ENCODE data around the gene MYO1B.

Gene MYO1B

DNA sequence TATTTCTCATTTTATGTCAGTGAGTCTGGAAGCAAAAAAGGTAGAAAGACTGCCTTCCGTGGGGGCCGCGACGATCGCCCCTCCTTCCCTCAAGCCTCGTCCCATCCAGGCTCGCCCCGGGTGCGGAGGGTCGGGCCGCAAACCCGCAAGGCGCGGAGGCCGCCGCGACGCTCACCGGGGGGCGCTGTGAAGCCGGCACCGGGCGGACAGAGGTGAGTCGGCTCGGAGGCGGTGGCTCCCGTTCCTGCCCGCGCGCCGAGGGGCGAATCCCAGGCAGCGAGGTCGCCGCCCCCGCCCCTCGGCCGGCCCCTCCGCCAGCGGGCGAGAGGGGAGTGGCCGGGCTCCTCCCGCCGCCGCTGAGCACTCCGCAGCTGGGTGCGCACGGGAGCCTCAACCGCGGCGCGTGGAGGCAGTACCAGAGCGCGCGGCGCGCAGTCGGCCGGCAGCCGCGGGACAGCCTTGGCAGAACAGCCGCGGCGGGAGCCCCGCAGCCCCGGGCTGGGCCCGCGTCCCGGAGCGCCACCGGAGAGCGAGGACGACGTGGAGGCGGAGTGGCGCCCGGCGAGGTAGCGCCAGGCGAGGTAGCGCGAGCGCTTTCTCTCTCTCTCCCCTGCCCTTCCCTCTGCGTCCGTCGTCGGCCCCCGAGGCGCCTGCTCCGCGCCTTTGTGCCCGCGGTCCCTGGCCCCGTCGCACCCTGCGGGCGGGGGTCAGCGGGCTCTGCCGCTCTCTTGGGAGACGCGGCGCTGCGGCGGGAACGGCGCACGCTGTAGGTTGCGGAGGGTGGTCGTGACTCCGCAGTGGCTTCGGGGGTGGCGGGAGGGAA is at the start of gene MYO1B:
MYO1B (plus strand) TSS at position 359 of the 823 bp plus-strand sequence. CDS start 31,492 bp downstream, outside the sequence.
- DNase-seq, result peak; percentile 46

DNA sequence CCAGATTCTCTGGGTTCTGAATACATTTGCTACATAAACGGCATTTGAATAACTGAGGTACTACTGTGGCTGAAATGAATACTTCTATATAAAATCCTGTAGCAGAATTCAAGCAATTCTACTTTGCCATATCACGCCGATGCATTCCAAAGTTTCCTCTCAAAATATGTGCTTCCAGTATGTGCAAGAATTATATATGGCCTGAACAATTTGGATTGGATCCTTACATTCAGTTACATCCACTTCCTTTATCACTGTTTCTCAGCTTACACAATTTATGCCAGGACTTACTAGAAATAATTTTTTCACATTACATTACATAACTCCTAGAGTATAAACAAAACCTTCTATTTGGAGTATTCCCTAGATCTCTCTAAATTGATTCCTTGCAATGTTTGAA is 48.1 kb upstream of the MYO1B start:
- DNase-seq, result no peak

DNA sequence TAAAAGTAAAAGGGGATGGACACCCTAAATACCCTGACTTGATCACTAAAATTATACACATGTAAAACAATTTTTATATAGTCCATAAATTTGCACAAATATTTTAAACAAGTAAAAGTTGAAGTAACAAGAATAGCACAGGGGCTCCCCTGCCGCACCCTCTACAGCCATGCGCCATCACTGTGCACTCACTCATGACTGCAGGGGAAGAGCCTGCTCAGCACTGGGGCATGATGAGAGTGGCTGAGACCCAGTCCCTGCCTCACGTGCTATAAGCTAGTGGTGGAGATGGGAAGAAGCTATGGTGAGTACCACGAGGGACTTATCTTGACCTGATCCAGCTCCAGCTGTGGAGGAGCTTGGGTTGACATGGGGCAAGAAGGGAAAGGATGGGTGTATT is 46.9 kb upstream of the MYO1B start:
- no peak for DNase-seq

DNA sequence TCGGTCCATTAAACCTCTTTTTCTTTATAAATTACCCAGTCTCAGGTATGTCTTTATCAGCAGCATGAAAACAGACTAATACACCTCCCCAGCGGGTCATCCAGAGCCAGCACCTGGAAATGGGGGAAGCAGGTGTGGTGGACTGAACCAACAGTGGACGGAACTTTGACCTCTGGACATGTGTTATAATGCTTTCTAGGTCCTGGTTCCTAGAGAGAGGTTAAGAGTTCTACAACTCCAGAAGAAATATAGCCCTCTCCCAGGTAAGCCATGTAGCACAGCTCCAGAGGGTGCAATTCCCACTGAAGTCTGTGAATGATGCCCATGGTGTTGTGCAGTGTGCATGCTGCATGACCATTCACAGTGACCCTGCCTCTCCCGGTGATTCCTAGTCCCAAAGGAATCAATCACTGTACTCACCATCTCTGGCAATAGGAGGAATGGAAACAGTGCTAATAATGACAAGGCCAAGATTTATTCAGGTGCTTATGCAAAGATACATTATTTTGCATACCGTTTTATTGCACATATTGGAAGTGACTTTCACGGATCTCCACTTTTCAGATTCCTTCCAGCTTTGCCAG is 45.2 kb upstream of the MYO1B start:
- DNase-seq, result no peak

DNA sequence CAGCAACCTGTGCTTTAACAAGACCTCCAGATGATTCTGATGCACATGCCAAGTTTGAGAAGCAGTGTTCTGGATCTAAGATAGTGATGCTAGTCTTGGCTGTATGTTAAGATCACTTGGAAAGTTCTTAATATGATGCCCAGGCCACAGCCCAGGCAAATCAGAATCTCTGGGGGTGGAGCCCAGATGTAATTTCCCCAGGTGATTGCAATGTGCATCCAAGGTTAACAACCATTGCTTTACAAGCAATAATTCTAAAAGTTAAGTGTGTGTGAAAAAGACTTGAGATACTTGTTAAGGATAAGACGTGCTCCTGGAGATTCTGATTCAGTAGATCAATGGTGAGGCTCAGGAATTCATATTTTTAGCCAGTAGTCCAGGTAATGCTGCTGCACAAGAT is 44.3 kb upstream of the MYO1B start:
- DNase-seq, result no peak

DNA sequence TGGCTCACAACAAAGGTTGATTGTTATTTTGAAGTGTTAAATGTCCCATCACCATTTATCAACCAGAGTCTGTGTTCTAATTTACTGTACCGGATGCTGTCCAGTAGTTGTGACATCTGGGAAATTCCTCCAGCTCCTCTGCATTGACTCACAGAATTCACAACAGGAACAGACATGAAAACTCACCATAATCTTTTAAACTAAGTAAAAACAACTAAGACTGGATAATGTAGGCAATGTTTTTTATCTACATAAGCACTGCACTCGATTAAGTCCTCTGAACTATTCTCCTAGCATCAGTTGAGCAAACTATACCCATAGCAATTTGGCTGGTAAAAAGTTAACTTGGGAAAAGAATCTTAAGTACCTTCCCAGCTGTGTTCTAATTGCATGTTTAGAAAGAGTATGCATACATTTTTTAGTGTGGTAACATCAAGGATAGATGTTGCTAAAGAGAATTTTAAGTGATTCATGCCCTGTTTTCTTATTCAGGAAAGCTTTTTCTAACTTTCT is 42.9 kb upstream of the MYO1B start:
- DNase-seq, result no peak

DNA sequence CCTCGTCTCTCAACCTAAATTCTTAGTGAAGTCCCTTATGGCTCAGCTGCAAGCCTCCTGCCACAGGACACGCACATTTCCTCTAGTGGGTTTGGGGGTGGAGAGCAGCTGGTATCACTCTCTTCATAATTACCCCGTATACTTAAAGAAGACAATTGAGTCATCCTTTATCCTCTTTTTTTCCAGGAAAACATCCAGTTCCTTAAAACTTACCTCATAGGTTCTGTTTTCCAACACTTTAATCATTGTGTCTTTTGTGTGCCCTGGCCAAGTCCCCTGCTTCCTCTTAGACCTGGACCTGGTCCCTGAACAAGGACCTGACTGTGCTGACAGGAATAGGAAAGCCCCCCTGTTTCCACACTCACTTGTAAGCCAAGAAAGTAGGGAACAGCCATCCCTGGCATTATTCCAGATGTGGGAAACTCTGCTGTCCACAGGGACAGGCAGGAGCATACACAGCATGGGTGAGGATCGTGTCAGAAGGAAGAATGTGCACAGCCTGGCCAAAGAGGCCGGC is 42.3 kb upstream of the MYO1B start:
- DNase-seq, result no peak

DNA sequence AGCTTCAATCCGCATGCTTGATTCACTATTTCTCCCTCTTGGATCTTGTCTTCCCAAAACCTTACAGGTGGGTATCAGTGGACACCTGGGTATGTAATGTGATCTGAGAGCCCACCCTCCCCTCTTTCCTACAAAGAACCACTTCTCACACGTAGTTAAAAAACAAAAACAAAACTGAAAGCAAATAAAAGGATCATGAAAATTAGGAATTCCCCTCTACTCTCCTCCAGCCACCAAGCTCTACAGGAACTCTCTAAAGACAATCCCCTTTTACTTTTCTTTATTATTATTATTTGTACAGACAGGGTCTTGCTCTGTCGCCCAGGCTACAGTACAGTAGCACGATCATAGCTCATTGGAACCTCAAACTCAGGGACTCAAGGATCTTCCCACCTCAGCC is 40.8 kb upstream of the MYO1B start:
- no peak for DNase-seq

DNA sequence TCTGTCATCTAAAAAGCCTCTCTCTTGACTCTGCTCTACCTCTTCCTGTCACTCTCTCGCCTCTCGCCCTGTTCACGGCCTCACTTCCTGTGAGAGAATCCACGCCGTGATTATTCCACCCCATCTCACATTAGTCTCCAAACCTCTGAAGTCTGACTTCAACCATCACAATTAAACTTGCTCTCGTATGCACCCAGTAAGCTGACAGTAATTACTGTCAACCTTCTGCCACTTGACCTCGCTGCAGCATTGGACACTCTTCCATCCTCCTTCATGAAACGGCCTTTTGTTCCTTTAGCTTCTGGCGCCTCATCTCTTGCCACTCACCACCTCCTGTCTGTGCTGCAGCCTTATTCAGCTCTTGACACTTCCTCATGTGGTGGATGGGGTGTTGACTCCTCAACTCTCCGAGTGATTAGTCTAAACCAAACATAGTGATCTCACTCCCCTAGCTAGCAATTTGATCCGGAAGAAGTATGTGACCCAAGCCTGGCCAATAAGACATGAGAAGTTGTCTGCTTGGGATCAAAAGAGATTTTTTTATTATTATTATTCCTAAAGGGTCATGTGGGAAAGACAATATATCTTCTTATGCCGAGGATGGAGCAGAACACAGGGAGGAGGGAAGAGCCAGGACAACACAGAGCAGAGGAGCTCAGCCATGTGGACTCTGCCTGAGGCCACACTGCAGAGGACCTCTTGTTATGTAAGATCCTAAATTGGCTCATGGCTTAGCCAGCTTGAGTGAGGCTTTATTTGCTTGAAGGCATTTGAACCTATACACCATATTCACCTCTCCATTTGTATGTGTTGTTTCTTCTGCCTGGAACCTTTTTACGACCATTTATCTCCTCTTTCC is 38.4 kb upstream of the MYO1B start:
- DNase-seq, result no peak

DNA sequence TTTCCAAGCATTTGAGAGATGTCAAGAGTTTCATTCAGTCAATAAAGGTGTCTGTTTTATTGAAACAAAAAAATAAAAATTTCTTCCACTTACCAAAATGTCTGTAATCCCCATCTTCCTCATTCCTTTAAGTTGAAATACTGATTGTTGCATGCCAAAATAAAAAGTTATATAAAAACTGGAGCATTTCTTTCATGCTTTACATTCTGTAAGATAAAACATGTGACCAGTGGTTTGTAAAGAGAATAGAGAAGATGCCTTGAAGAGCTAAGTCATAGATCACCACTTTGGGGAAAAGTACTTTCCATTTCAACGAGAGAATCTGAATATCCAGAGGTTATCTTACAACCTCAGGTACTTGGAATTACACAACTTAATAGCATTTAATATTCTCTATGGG is 35.9 kb upstream of the MYO1B start:
- DNase-seq, result no peak

DNA sequence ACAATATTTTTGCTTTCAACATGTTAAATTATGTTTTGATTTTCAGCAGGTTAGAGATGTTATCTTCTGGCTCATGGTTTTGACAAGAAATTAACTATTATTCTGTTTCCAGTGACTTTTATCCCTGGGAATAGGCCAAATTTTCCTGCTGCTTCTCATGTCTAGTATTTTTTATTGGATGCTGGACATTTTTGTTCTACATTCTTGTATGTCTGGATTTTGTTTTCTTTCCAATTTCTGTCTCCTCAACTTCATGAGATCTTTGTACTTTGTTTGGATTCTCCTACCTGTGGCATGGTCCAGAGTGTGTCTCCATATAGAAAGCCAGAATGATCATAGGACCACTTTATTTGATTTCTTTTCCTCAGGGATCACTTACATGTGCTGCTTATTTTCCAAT is 33.1 kb upstream of the MYO1B start:
- DNase-seq, result no peak

DNA sequence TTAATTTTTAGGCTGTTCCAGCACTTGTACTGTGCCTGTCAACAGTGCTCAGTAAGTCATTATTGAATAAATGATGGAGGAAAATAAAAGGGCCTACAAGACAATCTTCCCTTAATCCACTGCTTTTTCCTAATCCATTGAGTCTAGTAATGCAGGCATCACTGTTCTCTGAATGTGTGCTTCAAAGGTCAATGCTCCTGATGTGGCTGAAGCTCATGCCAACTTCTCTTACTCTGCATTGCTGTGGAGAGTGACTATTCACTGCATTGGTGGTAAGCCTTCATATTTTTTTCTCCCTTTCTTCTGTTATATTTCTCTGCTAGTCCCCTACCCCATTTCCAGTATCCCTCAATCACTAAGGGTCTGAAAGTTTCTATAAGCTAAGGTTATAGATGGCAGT is 31.9 kb upstream of the MYO1B start:
- DNase-seq, result no peak

DNA sequence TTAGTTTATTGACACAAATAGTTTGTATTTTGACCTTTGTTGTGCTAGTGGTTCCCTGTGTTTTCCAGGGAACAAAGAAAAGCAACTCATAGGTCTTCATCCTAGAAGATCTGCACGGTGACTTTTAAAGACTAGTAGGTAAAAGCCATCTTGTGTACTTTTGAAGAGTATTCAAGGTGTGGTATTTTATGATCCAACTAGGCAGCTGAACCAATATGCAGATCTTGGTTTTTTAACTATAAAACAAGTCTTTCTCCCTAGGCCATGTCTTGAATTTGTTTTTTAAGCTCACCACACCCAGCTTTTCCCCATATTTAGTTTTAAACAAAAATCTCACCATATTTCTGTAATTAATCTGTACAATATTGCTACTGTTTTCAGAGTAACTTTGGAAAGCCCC is 30.0 kb upstream of the MYO1B start:
- DNase-seq, result no peak

DNA sequence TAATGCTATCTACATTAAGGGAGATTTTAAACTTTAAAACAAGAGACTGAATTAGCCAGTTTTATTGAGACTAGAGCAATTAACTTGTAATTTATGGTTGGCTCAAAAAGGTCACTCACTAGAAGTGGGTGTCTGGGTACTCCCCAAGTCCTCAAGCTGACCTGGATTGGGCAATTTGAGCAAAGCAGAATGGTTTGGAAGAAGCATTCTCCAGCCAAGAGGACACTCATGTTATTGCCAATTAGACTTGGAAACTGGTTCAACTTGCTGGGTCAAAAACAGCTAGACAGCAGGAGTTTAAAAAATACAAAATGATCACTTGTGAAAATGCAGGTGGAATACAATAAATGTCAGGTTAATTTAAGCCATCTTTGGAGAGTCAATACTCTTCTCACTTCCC is 29.5 kb upstream of the MYO1B start:
- DNase-seq, result no peak

DNA sequence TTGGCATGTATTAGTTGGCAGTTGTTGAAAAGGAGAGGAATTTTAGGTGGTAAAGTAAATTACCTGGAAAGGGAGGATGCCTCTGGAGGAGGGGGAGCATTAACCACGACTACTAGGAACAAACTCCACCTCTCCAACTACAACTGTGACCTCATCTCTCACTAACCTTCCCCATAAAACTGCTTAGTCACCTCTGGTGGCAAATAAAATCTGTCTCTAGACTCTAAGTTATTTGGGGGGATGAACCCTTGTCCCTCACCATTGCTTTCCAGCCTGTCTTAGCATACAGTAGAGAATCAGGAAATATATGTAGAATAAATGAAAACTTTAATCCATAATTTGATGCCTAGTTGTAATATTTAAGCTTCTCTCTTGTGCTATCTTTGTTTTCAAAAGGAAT is 27.6 kb upstream of the MYO1B start:
- DNase-seq, result no peak

DNA sequence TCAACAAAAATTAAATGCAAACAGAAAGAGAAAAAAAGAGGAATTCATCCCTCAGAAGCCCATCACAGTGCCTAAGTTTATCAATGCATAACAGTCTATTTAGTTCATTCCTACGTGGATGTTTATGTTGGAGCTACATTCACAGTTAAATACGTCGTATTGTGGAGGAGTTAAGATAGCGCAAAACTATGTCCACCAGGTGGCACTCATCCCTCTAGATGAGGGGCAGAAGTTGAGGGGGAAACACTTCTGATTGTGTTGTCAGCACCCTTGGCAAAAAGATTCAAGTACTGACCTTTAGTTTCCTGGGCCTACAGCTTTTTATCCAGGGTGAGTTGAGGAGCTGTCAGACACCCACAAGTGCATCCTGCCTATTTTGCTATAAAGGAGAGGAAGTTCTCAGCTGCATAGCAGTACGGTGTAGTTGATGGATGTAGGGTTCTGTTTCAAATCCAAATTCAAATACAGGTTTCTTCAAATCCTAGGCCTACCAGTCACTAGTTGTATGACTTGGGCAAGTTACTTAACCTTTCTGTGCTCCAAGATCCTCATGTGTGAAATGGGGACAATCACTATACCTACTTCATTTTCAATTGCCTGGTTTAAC is 26.8 kb upstream of the MYO1B start:
- DNase-seq, result peak; percentile 54

DNA sequence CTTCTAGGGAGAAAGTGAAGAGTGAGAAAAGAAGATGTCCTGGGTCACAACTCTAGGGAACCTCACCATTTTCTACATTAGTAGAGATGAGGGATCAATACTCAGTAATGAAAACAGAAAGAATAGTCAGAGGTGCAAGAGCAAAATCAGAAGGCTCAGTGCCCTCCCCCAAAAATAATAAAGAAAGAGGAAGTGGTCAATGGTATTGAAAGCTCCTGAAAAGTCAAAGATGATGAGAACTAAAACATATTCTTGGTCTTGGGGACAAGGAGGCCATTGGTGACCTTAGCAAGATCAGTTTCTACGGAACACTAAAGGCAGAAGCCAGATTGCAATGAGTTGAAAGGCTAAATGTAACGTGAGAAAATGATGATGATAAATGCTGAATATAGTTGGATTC is 24.5 kb upstream of the MYO1B start:
- no peak for DNase-seq

DNA sequence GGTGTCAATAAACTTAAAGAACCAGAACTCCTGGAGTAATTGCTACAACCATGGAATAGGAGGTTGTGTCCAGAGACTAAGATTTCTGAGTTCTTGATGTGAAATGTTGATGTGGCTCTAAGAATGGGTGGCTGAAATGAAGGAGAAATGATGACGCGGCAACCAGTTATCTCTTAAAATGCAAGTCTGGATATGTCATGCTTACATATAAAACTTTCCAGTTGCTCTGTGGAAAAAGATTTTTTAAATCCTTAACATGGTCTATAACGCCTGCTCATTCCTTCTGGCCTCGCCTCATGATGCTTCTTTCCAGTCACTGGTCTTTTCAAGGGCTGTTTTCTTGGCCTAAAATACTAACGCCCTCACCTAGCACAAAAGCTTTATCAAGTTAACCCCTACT is 23.5 kb upstream of the MYO1B start:
- DNase-seq, result no peak

DNA sequence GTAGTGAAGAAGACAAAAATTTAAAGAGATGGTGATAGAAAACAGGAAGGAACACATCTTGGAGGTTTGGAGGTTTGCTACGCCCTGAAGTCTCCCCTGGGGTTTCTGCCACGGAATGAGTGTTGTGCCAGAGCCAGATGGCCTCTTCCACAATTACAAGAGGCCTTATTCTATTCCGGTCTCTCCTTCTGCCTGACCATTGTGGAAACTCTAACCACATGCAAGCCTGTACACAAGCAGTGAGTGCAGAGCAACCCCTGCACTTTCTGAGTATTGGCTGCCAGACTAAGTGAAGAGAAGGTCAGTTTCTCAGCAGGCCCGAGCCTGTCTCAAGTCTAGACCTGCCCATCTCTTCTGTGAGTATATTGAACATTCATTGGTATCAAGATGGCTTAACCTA is 22.7 kb upstream of the MYO1B start:
- no peak for DNase-seq

DNA sequence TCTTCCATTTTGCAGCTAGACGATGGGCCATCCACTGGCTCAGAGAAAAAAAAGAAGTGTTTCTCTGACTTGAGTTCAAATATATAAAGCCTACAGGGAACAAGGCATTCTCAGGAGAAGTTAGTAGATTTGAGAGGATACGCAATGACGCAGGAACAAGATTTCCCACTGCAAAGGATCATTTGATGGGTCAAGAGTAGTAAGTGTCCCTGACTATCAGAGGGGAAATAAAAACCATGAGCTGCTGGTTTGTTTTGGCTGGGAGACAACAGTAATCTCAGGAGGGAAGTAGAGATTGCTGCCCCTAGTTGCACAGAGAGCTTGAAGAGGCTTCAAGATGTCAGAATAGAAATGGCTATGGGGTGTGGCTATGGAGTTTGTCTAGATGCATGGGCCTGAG is 22.3 kb upstream of the MYO1B start:
- no peak for DNase-seq

DNA sequence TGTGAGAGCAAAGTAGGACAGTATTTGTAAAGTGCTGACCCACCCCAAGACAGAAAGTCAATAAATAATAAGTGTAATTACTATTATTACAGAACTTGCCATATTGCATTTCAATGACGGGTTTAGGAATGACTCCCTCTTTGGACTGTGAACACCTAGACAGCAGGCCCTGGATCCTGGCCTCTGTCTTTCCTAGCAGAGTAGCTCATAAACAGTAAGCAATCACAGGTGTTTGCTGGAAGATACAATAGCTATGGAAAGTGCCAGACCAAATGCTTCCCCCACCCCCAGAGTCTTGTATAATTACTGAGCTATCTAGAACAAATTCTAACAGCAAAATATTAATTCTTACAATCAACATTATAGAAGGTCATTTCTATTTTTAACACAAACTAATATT is 20.1 kb upstream of the MYO1B start:
- DNase-seq, result no peak

DNA sequence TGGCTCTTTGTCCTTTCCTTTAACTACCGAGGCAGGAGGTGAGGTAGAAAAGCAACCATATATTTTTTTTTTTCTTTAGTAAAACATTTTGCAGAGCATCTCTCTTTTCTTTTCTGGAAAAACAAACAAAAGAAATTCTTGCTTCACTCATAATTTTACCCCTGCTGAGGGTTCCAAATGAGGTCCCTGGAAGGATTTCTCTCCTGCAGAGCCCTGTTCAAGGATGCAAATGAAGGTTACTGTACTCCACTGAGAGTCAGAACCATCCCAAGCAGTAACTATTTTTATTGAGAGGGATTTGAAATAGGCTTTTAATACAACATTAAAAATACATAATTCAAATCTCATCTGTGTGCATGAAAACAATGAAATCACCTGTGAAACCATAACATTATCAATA is 19.5 kb upstream of the MYO1B start:
- DNase-seq, result no peak

DNA sequence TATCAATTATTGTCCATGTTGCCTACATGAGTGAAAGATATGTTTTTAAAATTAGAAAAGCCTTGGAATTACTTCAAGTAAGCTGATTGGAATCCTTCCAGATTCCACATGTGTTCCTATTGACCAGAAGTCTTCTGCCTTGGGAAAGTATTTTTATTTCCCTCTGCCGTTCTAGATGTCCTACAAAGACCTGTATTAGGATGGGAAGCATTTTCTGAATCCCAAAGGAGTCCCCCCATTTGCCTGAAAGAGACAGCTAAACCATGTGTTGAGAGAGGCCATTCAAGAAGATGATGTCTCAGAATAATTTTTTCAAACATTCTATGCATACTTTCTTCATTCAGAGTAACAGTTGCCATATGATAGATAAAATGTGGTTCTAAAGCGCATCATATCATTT is 19.0 kb upstream of the MYO1B start:
- no peak for DNase-seq

Measured in COR-L47 (cell line).